ENCODE results near the gene MCTS1.
"Not testable (repeated sequence)": the region's sequence is repeated elsewhere in the genome, so short reads cannot be mapped to it uniquely, and the experiment has no call there.

The MCTS1 gene

DNA sequence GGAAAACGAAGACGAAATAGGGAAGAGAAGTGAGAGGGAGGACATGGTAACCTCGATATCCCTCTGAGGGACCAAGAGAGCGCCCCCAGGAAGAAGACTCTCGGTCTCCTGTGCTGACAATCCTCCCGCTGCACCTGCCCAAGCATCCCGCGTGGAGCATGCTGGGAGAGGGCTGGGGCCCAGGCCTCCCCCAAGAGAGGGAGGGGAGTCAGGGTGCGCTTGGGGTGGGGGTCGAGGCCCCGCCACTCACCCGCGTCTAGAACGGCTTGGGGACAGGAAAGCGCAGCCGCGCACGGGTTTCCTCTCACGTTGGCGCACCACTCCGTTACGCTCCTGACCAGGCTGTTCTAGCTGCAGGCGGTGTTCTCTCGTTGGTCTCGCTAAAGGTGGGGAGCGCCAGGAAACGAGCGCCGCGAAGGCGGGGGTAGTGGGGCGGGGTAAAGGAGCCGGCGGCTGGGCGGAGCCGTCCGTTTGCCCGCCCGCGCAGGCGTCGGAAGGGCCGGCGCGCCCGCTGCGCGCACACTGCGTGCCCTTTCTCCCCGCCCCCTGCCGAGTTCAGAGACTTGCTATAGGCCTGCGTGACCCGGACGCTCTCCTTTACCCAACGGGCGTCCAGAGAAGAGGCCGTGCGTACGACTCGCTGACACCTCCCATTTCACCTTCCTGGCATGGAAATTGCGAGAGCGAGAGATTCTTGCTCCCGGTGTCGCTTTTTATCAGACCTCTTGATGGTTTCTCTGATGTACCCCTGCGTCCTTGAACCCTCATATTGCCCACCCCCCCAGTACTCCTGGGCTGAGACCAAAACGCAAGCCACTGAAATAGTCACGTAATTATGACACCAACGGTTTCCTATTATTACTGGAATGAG, 26.0 kb downstream of the MCTS1 start, which contains the start of gene C1GALT1C1:
TSS of gene C1GALT1C1 (minus strand) at position 388 of the 871 bp plus-strand sequence. CDS start 2,888 bp downstream, outside the sequence.
- peak; percentile 91 to 92 for DNase-seq

DNA sequence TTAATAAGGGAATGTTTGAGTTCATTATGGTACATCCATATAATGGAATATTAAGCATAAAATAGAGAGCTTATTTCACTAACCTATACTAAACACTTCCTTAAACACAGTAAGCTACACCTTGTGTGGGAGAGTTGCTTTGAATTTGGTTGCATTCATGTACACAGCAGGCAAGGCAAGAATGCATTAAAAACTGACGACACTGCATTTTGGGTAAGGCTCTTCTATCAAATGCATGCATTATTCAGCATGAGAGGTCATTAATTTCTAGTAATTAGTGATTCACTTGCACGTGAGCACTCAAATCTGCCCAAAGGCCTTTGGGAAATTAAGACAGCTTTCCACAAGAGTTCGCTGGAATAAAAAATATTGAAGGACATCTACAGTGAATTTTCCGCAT, 34.7 kb downstream of the MCTS1 start:
- no peak for DNase-seq

DNA sequence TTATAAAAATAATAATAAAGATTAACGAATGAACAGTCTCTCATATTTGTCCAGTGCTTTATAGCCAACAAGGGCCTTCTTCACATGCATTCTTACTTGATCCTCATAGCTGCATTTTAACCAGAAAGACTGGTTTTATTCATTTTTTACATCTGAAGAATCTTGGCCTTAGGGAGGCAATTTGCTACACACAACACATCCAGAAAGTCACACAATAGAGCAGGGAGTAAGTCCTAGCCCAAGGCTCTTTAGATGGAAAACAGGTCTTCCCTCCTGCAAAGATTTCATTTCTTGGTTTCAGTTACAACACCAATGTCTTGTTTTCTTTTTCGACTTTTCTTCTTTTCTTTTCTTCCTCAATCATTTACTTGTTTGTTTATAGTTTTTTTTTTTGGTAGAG, 39.0 kb downstream of the MCTS1 start:
- DNase-seq, result no peak

DNA sequence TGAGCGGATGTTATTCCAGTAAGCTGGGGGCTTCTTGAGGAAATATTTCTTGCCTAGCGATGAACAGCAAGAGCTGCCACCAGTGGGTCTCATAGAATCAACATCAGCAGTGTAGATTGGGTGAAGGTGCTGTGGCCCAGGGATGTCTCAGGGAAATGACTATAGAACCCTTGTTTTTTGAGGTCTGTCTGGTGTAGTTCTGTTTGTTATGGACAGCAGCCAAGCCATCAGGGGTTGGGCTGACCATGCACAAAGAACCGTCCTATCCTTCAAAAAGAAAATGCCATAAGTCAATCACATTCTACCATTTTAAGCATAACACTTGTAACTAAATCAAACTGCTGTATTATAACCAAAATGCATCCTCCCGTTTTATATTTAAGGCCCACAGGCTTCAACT, 43.2 kb downstream of the MCTS1 start:
- DNase-seq, result no peak

DNA sequence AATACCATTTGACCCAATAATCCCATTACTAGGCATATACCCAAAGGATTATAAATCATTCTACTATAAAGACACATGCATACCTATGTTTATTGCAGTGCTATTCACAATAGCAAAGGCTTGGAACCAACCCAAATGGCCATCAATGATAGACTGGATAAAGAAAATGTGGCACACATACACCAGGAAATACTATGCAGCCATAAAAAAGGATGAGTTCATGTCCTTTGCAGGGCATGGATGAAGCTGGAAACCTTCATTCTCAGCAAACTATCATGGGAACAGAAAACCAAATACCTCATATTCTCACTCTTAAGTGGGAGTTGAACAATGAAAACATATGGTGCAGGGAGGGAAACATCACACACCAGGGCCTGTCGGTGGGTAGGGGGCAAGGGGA, 48.4 kb downstream of the MCTS1 start:
- not testable (repeated sequence) for DNase-seq

DNA sequence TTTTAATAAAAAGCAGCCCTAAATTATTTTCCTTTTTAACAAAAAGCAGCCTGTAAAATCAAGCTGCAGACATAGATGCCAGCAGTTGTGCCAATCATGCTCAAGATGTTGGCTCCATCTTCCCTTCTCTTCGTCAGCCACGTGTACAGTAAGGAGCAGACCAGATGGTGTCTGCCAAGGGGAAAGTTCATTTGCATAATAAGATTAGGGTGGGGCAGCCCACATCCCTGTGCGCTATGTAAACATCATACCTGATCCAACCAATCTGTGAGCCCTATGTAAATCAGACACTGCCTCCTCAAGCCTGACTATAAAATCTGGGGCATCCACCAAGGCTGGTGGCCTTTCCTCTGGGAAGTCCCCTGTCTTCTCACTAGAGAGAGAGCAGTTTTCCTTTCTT, 49.1 kb downstream of the MCTS1 start:
- no peak for DNase-seq

DNA sequence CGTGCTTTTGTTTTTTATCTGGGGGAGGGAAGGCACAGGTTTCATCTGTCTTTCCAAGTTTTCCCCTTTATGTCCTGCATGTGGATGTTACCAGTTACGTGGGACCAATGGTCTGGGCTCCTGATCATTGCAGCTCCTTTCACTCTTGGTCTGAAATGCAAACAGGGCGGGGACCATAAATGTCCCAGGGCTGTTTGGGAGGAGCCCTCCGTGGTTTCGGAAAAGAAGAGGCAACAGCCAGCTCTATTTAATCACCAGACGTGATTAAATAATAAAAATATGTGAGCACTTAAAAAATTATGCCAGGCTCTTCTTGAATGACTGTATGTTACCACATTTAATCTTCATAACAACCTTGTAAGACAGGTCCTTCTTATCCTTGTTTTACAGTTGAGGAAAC, 56.7 kb downstream of the MCTS1 start:
- no peak for DNase-seq
